Measurements from ENCODE around the gene SIAH2. TPM values are rescaled to one million over a fixed set of nuclear protein-coding genes. Genes with fewer than 3 reads are reported as not detected.

SIAH2 gene
- total RNA-seq, 1 experiment from 2014 or later: 22.7 TPM

DNA sequence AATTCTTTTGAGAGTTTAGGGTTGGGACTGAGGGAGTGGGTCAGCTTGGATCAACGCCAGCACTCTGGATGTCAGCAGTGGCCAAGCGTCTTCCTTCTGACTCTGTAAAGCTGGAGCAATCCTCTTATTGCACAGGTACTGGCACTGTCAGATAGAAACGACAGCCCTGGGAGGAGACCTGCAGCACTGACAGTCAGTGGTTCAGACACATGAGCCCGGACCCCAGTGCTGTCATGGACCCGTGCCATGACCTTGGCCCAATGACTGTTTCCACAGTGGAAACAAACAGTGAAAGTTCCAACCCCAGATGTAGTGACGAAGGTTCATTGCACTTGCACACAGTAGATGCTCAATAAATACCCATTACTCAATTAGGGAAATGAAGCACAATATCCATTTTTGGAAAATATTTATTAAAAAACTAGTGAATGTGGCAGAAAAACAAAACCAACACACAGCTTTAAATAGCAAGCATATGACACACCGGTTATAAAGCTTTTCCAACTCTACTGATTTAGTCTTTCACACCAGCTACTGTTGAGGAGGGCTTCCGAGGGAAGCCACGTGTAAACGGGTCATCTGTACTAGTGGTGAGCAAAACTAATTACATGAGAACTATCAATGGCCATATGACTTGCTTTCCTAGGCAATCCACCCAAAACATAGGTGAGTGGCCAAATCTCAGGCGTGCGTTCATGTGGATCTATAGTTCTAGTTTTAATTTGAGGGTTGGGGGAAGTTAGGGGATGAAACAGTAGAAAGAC is 22.1 kb downstream of the SIAH2 start:
- H3K4me1 ChIP-seq (replicated peaks): peaks cover 27% of the 10 kb centered on the region
- no peak overlapping the region for H3K27ac ChIP-seq
- no peak for DNase-seq (ENCODE audit: low read depth in 1 of 2, low spot score in 2 of 2)
- no peak overlapping the region for H3K4me3 ChIP-seq
- no peaks in the 10 kb centered on the region for H3K27me3 ChIP-seq (replicated peaks)
- H3K9me3 ChIP-seq (replicated peaks): no peaks in the 10 kb centered on the region
- peaks cover 23% of the 10 kb centered on the region for H3K36me3 ChIP-seq

DNA sequence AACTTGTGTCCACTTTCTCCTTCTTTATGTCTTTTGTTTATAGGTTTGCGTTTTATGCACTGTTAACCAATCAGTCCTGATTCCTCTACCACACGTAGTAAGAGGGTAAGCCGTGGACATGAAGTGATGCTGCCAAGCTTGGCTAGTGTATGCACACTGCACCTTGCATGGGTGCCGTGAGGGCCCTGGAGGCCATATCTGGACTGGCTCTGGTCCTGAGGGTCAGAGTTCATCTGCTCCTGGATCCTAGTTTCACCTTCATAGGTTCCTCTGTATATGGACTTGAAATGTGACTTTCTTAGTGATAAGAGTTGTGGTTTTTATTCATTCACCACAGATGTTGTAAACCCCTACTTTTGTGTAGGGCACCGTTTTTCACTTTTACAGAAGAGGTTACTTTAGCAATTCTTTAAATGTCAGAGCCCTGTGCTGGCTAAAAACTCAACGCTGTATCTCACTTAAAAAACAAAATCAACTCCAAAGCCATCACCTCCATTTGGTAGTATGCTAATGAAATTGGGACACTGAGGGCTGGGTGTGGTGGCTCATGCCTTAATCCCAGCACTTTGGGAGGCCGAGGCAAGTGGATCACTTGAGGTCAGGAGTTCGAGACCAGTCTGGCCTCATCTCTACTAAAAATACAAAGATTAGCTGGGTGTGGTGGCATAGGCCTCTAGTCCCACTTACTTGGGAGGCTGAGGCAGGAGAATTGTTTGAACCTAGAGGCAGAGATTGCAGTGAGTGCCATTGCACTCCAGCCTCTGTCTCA is 22.9 kb downstream of the SIAH2 start:
- Histone ChIP-seq H3K4me1 (replicated peaks) (peaks cover 25% of the 10 kb centered on the region), H3K27me3 (replicated peaks) (no peaks in the 10 kb centered on the region), H3K27ac (no peak overlapping the region), H3K4me3 (no peak overlapping the region), H3K36me3 (peaks cover 23% of the 10 kb centered on the region), H3K9me3 (replicated peaks) (no peaks in the 10 kb centered on the region)
- no peak for DNase-seq (ENCODE audit: low read depth in 1 of 2, low spot score in 2 of 2)

DNA sequence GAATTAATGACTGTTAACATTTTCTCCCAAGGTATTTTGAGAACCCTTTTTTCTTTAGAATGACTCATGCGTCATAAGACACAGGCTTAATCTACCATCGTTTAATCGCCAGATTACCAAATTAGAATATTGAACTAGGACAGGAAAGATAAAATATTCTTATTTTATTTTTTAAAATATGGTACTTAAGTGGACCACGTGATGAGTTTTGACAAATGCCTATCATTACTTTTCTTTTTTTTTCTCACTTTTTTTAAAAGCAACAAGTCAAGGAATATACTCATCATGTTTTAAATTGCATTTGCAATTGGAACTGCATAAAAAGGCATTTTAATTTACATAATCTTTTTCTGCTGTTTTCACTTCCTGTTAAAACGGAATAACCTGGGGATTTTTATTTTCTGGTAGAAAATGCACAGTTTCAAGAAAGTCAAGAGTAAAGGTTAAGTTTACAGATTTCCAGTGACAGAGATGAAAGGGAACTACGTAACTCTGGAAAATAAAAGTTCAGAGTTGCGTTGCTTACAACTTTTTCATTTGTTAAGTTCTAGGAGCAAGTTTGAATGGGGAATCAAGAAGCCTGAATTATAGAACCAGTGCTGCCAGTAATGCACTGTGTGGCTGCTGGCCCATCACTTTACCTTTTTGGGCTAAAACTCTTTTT is 23.6 kb downstream of the SIAH2 start:
- no peak overlapping the region for H3K4me3 ChIP-seq
- H3K4me1 ChIP-seq (replicated peaks): peaks cover 18% of the 10 kb centered on the region
- DNase-seq (ENCODE audit: low read depth in 1 of 2, low spot score in 2 of 2): no peak
- H3K27me3 ChIP-seq (replicated peaks): no peaks in the 10 kb centered on the region
- H3K9me3 ChIP-seq (replicated peaks): no peaks in the 10 kb centered on the region
- H3K36me3 ChIP-seq: peaks cover 23% of the 10 kb centered on the region
- no peak overlapping the region for H3K27ac ChIP-seq

DNA sequence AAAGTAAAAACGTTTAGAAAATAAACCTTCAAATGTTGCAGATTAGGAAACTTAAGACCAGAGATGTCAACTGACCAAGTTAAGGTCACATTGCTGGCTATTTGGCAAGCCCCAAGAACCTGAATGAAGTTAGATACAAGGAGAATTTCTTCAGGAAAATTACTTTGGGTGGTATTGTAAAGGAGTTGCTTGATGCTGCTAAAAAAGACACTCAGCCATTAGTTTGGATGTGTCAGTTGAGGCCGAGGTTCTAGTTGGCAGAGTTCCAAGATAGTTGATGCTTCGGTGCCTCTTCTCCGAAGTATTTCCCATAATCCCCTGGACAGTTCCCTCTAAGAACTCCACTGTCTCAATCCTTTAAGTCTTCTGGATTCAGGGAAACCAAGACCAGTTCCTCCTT is 24.3 kb downstream of the SIAH2 start:
- peaks cover 23% of the 10 kb centered on the region for H3K36me3 ChIP-seq

DNA sequence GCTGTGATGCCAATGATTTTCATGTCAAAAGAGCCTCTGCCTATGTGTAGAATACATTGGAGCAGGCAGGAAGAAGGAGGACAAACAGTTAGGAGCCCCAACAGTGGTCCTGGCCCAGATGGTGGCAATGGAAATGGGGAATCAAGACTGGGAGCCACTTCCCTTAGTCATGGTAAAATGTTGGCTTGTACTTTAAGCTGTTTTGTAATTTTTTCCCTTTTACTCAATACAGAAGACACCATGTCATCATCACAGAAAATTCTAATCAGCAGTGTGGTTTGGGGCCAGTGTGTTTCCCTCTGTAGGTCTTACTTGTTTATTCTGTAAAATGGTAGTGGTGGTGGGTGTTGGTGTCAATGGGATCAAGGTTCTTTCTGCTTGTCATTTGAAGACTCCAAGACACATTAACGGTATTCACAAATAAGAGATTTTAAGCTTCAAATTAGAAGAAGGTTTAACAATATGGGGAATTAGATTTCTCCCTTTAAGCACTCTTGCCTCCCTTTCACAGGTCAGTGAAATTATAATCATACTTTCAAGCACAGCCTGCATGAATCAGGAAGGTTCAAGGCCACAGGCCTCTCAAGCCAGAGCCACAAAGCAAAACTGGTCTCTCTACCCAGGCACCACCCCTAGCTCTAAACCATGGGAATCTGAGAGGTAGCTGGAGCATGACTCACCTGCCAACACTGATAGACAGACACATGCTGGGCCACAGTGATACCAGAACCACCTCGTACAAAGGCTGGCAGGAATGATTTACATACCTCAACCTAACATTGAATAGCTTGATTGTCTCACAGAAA is 24.9 kb downstream of the SIAH2 start:
- peaks cover 23% of the 10 kb centered on the region for H3K36me3 ChIP-seq
- no peaks in the 10 kb centered on the region for H3K27me3 ChIP-seq (replicated peaks)
- peaks cover 5% of the 10 kb centered on the region for H3K4me1 ChIP-seq (replicated peaks)
- H3K4me3 ChIP-seq: no peak overlapping the region
- H3K27ac ChIP-seq: no peak overlapping the region
- H3K9me3 ChIP-seq (replicated peaks): no peaks in the 10 kb centered on the region
- no peak for DNase-seq (ENCODE audit: low read depth in 1 of 2, low spot score in 2 of 2)

More for the DNA sequence above, 24.3 kb downstream of the SIAH2 start:
- DNase-seq (ENCODE audit: low read depth in 1 of 2, low spot score in 2 of 2): no peak
- no peaks in the 10 kb centered on the region for H3K27me3 ChIP-seq (replicated peaks)
- H3K4me1 ChIP-seq (replicated peaks): peaks cover 12% of the 10 kb centered on the region
- H3K27ac ChIP-seq: no peak overlapping the region
- H3K9me3 ChIP-seq (replicated peaks): no peaks in the 10 kb centered on the region
- no peak overlapping the region for H3K4me3 ChIP-seq

DNA sequence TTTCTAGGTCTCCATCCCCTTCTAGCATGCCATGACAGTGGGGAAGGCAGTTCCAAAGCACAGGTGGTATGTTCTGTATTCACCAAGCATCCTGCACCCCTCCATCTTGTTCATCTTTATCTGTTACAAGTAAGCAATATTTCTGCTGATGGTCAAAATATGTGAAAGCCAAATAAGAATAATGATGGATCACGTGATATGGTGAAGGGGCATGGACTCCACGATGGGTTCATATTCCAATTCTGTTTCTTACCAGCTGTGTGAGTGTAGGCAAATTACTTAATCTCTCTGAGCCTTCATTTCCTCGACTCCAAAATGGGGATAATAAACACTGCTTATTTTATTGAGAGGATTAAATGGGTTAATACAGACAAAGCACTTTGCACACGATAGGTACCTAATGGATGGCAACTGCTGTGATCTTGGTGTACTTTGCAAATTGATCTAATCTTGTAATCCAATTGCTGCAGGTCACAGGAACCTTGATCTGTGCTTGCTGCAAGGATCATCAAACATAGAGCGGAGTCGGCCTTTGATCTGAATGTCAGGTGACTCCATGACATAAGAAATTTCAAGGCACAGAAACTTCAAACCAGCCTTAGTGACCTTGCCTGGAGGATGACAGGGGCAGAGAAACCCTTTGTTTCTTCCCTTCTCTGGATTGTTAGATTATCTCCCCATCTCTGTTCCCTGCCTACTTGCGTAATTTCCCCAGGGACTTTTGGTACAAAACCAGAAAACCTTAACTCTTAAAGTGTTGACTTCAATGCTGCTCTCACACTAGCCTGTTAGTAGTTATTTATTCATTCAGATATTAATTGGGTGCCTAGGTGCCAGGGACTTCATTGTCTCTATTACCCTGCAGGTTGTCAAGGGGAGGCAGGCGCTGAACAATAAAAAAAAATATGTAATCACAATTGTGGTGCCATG is 25.8 kb downstream of the SIAH2 start:
- Histone ChIP-seq H3K4me3 (no peak overlapping the region), H3K27ac (no peak overlapping the region), H3K36me3 (peaks cover 20% of the 10 kb centered on the region), H3K27me3 (replicated peaks) (no peaks in the 10 kb centered on the region), H3K4me1 (replicated peaks) (peaks cover 4% of the 10 kb centered on the region; the same call in 1 of the 2 replicates), H3K9me3 (replicated peaks) (no peaks in the 10 kb centered on the region)
- DNase-seq (ENCODE audit: low read depth in 1 of 2, low spot score in 2 of 2): no peak

DNA sequence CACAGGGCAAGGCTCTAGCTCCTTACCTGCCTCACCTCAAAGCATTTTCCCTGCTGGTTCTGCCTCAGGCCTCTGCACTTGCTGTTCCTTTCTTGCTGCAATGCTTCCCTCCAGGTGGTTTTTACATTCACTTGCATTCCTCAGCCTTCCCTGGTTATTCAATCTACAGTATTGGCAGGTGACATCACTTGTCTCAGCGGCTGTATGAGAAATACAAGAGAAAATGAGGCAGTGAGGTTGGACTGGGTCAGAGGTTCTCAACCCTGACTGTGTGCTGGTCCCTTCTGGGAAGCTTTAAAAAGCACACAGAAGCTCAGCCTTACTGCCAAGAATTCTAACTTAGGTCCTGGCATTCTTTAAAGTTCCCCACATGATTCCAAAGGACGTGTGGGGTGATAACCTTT is 26.7 kb downstream of the SIAH2 start:
- Histone ChIP-seq H3K36me3 (peaks cover 14% of the 10 kb centered on the region), H3K4me1 (replicated peaks) (peaks cover 4% of the 10 kb centered on the region; the same call in 1 of the 2 replicates), H3K27ac (no peak overlapping the region), H3K4me3 (no peak overlapping the region), H3K27me3 (replicated peaks) (no peaks in the 10 kb centered on the region), H3K9me3 (replicated peaks) (no peaks in the 10 kb centered on the region)
- DNase-seq (ENCODE audit: low read depth in 1 of 2, low spot score in 2 of 2): no peak

DNA sequence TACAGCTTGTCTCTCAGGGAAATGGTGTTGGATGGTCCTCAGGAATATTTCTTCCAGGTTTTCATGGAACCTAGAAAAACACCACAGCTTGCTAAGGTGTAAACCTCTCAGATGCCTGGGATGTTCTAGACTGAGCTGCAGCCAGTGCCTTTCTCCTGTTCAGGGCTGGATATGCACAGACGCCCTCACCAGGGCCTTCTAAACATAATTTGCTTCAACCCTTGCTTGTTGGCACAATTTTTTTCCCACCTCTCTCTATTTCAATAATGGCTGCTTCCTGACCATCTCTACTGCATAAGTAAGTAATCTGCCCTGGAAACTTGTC is 28.2 kb downstream of the SIAH2 start:
- H3K27ac ChIP-seq: no peak overlapping the region
- peaks cover 2% of the 10 kb centered on the region; the same call in 1 of the 2 replicates for H3K36me3 ChIP-seq
- H3K9me3 ChIP-seq (replicated peaks): no peaks in the 10 kb centered on the region
- H3K4me3 ChIP-seq: no peak overlapping the region
- peaks cover 4% of the 10 kb centered on the region; the same call in 1 of the 2 replicates for H3K4me1 ChIP-seq (replicated peaks)
- H3K27me3 ChIP-seq (replicated peaks): no peaks in the 10 kb centered on the region
- no peak for DNase-seq (ENCODE audit: low read depth in 1 of 2, low spot score in 2 of 2)

DNA sequence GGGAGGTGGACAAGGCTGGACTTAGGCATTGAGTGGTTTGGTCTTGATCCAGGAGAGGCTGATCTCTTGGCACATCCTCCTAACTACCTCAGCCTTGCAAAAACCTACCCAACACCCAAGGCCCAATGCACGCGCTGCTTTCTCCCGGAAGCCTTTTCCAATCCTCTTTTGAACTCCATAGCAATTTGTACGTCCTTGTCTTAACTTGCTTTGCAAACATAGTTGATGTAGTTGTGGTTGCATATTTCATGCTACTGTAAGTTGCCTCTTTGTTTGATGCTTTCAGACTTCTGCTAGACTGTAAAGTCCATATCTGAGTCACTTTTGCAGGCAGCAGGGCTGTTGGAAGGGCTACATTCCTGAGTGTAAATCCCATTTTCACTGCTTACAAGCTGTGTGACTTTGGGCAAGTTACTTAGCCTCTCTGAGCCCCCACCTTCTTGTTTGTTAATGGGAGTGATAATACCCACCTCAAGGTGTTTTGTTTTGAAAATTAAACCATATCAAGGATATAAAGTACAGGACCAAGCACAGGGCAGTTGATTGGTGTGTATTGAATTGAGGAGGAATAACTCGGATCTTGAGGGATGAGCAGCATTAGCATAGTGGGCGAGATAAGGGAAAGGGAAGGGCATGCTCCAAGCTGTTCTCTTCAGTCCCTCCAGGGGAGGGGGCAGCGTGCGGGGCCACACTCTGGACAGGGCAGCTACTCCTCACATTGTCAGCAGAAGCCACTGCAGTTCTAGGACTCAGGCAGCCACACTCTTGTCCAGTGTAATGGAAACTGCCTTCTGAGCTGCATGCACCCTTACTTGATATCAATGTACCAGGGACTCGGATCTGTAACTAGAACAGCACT is 28.8 kb downstream of the SIAH2 start:
- no peaks in the 10 kb centered on the region for H3K27me3 ChIP-seq (replicated peaks)
- H3K9me3 ChIP-seq (replicated peaks): no peaks in the 10 kb centered on the region
- no peaks in the 10 kb centered on the region for H3K36me3 ChIP-seq
- H3K4me1 ChIP-seq (replicated peaks): peaks cover 4% of the 10 kb centered on the region; the same call in 1 of the 2 replicates
- DNase-seq (ENCODE audit: low read depth in 1 of 2, low spot score in 2 of 2): no peak
- no peak overlapping the region for H3K27ac ChIP-seq
- no peak overlapping the region for H3K4me3 ChIP-seq

DNA sequence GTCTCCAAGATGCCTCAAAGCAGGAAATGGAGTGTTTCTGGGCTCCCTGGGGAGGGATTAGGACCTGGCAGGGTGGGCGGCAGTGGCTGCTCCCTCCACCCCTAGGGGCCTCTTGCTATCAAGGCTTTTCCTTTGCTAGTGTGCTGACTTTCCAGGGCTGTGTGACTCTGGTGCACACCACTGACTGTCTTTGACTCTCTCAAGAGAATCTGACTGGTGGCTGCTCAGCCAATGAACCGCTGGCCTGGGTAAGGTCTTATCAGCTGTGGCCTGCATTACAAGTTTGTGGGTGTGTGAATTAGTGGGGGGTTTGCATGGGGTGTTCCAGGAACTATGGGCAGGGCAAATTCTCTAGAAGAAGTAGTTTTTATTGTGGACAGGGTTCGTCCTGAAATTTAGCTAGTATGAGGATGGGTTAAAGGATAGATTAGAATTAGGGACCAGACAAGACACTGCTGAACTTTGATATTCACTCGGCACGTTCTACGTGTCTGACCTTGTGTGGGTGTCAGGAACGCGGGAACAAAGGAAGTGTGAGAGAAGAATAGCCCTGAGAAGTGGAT is 29.5 kb downstream of the SIAH2 start:
- no peaks in the 10 kb centered on the region for H3K36me3 ChIP-seq
- H3K9me3 ChIP-seq (replicated peaks): no peaks in the 10 kb centered on the region
- no peak for DNase-seq (ENCODE audit: low read depth in 1 of 2, low spot score in 2 of 2)
- no peak overlapping the region for H3K27ac ChIP-seq
- H3K4me1 ChIP-seq (replicated peaks): peaks cover 4% of the 10 kb centered on the region
- no peaks in the 10 kb centered on the region for H3K27me3 ChIP-seq (replicated peaks)
- H3K4me3 ChIP-seq: no peak overlapping the region

DNA sequence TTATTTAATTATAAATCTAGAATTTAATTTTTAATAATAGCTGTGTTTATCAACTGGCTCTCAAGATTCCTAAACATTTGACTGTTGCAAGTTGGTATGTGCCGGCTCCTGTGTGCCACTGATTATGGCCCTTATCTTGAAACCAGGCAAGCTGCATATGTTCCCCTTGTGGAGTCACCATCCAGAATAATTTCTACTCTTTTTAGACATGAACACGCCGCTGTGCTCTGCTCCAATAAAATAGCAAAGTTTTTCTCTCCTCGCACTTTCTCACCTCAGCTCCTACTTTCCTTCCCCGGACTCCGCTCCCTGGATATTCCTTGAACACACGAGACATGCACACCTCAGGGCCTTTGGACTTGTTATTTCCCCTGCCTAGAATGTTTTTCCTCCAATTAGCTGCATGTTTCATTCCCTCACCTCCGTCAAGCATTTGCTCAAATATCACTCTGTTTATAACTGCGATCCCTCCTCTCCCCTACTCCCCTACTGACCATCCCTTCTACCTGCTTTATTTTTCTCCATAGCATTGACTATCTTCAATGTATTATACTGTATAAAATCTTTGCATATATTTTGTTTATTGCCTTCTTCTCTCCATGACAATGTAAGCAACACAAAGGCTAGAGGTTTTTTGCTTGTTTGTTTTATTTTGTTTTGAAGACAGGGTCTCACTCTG is 33.1 kb downstream of the SIAH2 start:
- no peak overlapping the region for H3K4me3 ChIP-seq
- H3K27ac ChIP-seq: no peak overlapping the region
- no peaks in the 10 kb centered on the region for H3K36me3 ChIP-seq
- DNase-seq (ENCODE audit: low read depth in 1 of 2, low spot score in 2 of 2): no peak
- H3K4me1 ChIP-seq (replicated peaks): peaks cover 7% of the 10 kb centered on the region
- no peaks in the 10 kb centered on the region for H3K27me3 ChIP-seq (replicated peaks)
- H3K9me3 ChIP-seq (replicated peaks): no peaks in the 10 kb centered on the region

Measured in SJSA1 (cell line).